Measurements from ENCODE around the gene KIF5C.

Gene KIF5C

DNA sequence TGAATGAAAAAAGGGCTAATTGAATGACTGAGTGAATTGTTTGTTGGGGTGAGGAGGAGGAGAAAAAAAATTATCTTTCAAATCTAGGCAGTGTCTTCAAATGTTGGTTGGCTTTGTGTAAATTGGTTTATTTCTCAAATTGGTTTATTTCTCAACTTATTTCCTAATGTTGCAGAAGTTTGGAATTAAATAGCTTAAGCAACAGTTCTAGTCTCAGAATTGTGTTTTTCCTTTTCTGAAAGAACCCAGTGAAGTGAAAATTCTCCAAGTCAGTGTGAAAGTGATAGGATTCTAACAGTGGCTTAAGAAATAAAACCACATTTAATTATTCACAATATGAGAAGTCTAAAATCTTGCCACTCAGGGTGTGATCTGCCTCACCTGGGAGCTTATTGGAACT, 108.9 kb downstream of the KIF5C start:
- in situ Hi-C loops (cut with MboI; ENCODE audit: low sequenced_read_pairs) = loop anchor here (25.0 kb wide), 1 partner anchor 1047 kb away; no protein-coding TSS in a partner anchor

DNA sequence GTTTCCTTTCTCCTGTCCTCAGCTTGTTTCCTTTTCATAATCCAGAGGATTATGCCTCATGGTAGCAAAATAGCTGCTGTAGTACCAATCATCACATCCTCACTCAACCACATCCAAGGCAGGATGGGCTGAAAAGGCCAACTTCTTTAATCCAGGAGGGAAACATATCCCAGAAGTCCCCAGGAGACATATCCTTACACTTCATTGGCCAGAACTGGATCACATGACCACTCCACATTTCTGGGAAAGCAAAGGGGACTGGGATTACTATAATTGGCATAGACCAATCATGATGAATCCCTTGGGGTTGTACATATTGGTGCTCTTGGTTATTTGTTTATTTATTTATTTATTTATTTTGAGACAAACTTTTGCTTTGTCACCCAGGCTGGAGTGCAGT, 109.4 kb downstream of the KIF5C start:
- in situ Hi-C loops (cut with MboI; ENCODE audit: low sequenced_read_pairs) = loop anchor here (25.0 kb wide), 1 partner anchor 1047 kb away; no protein-coding TSS in a partner anchor

DNA sequence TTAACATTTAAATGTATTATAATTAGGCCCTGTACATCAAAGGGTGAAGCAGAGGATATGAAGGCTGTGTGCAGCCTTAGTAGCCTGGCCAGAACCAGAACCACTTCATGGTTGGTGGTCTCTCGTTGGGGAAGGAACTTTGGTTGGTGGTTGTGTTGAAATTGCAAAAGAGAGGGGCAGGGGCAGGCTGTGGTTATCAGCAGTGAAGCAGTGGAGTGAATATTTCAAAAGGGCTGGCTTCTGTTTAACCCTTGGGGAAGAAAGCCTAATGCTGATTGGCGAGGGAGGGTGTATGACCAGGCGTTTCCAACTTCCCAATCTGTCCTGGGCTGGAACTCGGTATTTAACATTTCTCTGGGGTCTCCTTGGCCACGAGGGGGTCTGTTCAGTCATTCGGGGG, 112.3 kb downstream of the KIF5C start:
- in situ Hi-C loops (cut with MboI; ENCODE audit: low sequenced_read_pairs) = loop anchor here (25.0 kb wide), 1 partner anchor 1050 kb away; no protein-coding TSS in a partner anchor

DNA sequence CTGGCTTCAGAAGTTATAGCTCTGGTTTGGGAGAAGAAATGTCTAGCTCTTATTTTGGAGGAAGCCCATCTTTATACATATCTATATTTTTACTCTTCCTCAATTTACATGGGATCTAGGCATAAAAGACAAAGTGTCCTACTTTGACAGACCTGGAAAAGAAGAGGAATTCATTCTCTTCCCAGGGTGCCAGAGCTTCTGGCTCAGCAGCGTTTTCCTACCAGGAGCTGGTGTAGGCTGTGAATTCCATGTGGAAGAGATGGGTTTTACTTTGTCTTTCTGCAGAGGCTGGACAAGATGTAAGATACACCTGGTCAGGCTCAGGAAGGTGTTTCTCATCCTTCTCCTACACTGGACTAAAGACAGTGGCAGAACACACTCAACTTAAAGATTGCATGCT, 113.3 kb downstream of the KIF5C start:
- in situ Hi-C loops (cut with MboI; ENCODE audit: low sequenced_read_pairs) = loop anchor here (25.0 kb wide), 1 partner anchor 1051 kb away; no protein-coding TSS in a partner anchor

DNA sequence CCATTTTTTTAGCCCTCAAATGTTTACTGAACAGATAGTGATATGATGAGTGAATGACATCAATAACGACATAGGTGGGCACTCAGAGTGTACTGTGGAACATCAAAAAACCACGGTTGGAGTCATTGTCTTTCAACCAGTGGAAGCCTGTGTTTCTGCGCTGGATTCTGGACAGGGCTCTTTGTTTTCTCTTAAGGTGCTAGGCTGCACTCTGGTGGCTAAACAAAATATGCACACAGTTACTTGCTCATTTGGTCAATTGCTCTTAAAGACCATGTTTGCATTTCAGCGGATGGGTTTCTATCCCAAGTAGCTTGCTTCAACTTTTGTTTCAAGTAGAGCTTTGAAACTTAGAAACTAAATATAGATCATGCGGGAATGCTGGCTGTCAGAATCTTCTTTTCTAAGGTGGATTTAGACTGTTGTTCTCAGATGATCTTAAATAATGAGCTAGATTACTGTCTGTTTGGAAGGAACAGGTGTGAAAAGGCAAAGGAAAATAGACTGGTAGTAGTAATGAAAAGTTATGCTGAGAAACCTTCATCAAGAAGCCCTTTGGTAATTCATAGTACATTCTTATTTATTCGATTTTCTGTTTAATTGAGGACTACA, 115.0 kb downstream of the KIF5C start:
- in situ Hi-C loops (cut with MboI; ENCODE audit: low sequenced_read_pairs) = loop anchor here (25.0 kb wide), 1 partner anchor 1053 kb away; no protein-coding TSS in a partner anchor

DNA sequence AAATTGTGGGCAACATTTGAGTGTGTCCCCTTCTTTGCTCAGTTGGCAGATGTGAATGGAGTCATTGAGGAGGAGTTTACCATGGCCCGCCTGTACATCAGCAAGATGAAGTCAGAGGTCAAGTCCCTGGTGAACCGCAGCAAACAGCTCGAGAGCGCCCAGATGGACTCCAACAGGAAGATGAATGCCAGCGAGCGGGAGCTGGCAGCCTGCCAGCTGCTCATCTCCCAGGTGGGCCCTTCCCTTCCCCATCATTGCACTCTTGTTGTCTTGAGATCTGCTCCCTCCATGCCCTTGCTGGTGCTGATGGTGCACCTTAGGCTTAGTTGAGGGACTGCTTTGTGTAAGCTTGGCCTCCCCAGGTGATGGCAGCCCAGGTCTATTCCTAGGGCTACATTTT, 115.9 kb downstream of the KIF5C start:
- in situ Hi-C loops (cut with MboI; ENCODE audit: low sequenced_read_pairs) = loop anchor here (25.0 kb wide), 1 partner anchor 1054 kb away; no protein-coding TSS in a partner anchor

DNA sequence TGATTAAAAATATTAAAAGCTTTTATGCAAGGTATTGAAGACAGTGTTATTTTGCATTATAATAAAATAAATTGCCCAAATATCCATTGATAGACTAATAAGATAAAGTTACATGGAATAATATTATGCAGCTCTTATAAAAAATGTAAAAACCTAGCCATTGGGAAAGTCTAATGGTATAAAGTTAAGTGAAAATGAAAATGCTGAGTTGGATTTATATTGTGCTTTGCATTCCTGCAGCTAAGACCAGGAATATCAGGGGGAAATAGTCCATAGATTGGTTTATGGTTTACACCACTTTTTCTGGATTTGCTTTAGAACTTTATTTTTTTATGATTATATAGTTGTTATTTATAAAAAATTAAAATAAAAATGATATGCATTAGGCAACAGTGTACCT, 117.4 kb downstream of the KIF5C start:
- in situ Hi-C loops (cut with MboI; ENCODE audit: low sequenced_read_pairs) = loop anchor here (25.0 kb wide), 1 partner anchor 1055 kb away; no protein-coding TSS in a partner anchor

DNA sequence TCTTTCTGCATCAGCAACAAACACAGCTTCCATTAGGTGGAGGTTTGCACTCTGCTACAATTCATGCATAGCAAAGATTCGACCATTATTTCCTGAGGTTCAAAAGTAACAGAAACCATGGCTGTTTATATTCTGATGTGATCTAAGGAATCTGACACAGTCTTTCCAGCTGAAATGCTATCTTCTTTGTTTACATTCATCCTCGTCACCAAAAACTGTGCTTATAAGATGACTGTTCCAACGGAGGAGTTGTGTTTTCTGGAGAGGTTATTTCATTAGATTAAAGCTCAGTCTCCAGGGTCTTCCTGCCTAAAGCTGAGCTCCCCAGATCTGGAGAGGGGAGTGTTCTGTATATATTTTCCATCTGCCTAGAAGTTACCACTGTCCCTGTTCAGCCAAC, 118.3 kb downstream of the KIF5C start:
- in situ Hi-C loops (cut with MboI; ENCODE audit: low sequenced_read_pairs) = loop anchor here (25.0 kb wide), 1 partner anchor 1056 kb away; no protein-coding TSS in a partner anchor

DNA sequence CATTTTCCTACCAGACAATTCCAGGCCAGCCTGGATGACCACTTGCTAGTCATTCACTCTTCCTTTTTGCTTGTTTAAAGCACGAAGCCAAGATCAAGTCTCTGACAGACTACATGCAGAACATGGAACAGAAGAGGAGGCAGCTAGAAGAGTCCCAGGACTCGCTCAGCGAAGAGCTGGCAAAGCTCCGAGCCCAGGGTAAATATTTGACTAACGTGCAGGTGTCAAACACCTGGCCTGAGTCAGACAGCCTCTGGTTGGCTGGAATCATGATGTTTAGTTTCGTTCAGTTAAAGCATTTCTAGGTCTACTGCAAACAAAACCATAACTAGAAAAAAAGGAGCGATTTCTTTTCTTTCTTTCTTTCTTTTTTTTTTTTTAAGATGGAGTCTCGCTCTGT, 119.3 kb downstream of the KIF5C start:
- in situ Hi-C loops (cut with MboI; ENCODE audit: low sequenced_read_pairs) = loop anchor here (25.0 kb wide), 1 partner anchor 1057 kb away; no protein-coding TSS in a partner anchor

DNA sequence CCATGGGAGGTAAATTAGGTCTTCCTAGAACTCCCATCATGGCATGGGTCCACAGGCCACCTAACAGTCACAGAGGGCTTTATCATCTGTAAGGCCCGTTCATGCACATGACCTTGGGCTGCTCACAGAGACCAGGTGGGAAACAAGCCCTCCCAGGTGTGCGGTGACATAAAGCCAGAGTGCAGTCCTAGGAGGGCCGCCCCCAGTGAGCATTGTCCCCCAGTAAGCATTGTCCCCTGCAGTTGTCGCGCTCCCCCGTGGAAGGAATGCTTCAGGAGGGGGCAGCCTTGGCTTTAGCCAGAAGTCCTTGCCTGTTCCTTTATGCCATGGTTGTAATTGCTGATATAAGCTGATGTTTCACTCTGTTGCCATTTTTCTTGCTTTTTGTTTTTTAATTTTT, 121.8 kb downstream of the KIF5C start:
- in situ Hi-C loops (cut with MboI; ENCODE audit: low sequenced_read_pairs) = loop anchor here (25.0 kb wide), 1 partner anchor 1060 kb away; no protein-coding TSS in a partner anchor

DNA sequence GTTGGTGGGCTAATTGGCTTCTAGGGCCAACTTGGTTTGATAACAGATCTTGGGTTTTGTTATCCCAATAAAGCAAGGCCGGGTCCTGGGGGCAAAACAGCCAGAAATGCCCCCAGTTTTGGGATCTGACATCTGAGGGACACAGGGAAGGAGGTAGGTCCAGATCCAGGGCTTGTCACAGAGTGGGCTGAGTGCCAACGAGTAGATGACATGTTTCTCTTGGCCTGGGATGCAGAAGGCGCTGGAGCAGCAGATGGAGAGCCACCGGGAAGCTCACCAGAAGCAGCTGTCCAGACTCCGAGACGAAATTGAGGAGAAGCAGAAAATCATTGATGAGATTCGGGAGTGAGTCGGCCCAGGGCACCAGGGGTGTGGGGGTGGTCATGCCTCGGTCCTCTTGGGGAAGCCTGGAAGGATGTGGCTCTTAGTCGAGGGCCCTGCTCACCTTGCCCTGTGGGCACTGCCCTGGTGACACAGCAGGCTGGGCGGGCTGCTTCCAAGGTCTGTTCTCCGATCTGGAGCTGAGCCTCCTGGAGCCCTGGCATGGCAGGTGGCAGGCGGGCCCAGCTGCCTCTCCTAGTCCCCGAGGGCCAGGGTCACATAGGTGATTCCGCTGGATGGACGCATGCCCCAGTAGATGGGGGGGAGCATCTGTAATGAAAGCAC, 123.3 kb downstream of the KIF5C start:
- in situ Hi-C loops (cut with MboI; ENCODE audit: low sequenced_read_pairs) = loop anchor here (25.0 kb wide), 1 partner anchor 1061 kb away; no protein-coding TSS in a partner anchor

DNA sequence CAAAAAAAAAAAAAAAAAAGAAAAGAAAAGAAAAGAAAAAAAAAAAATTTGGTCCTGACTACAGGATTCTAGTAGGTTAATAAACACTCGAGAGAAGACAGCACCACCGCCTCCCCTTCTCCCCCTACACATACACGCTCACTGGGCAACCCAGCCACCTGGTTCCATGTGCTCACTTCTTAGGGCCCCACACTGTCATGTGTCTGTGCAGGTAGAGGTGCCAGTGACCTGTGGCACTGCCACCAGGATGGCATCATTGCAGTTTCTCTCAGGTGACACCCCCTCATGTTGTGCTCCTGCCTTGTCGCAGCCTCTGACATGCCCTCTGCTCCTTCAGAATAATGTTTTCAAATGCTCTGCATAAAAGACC, 123.8 kb downstream of the KIF5C start:
- in situ Hi-C loops (cut with MboI; ENCODE audit: low sequenced_read_pairs) = loop anchor here (25.0 kb wide), 1 partner anchor 1062 kb away; no protein-coding TSS in a partner anchor

DNA sequence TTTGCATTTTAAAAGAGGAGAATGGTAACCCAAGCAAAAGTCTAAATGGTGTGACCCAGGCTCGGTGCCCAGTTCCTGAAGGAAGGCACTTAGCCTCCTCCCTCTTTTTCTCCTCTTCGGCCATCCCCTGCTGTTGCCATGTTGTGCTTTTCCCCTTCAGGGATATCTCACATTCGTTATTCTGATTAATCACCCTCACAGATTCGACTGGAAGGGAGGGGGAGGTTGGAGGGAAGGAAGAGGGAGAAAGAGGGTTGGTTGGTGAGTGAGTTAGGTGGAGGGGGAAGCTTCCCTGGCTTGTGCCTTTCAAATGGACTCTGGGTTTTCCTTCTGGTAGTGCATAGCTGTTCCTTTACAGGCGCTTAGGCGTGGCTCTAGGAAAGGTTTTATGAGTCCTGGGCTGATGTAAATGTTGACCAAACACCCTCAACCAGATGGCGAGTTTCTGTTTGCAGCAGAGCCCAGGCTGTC, 124.5 kb downstream of the KIF5C start:
- in situ Hi-C loops (cut with MboI; ENCODE audit: low sequenced_read_pairs) = loop anchor here (25.0 kb wide), 1 partner anchor 1062 kb away; no protein-coding TSS in a partner anchor

DNA sequence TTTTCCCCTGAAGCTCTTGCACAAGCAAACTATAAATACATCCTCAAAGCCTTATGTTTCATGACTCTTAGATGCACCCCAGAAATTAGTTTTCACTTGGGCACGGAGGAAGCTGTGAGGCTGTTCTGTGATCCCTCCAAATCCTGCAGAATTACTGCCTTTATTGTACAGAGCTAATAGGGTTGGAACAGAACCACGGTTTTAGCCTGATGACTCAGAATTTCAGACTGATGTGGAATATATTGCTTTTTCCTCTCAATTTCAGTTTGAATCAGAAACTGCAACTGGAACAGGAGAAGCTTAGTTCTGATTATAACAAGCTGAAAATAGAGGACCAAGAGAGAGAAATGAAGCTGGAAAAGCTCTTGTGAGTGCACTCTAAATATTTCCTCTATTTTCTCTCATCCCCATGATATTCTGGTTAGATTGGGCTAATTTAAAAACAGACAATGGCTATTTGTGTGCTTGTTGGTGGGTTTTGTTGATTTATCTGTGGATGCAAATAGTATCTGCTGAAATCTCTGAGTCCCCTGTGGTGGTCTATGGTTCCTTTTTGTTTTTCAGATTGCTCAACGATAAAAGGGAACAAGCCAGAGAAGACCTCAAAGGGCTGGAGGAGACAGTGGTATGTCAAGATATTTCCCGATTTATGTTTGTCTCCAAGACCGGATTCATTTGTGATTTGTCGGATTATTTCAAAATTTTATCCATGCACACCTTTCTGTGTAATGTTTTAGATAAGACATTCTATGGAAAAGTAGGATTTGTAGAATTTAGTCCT, 125.3 kb downstream of the KIF5C start:
- in situ Hi-C loops (cut with MboI; ENCODE audit: low sequenced_read_pairs) = loop anchor here (25.0 kb wide), 1 partner anchor 312 kb away; no protein-coding TSS in a partner anchor

DNA sequence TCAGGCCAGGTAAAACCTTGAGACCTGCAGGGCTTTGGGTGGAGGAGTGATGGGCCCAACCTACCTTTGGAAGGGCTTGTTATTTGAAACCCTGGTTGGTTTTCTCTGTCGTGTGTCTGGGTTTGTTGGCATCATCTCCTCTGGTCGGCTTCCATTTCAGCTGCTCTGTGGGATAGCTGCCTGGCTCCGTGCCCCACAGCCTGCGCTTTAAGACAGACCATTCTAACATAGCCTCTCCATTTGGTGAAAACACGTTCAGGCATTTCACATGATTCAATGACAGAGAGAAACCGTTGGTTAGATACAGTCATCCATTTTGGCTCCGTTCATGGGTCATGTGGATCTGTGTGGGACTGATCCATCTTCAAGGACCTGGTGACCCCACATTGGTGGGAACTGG, 126.5 kb downstream of the KIF5C start:
- in situ Hi-C loops (cut with MboI; ENCODE audit: low sequenced_read_pairs) = loop anchor here (25.0 kb wide), 1 partner anchor 311 kb away; no protein-coding TSS in a partner anchor

DNA sequence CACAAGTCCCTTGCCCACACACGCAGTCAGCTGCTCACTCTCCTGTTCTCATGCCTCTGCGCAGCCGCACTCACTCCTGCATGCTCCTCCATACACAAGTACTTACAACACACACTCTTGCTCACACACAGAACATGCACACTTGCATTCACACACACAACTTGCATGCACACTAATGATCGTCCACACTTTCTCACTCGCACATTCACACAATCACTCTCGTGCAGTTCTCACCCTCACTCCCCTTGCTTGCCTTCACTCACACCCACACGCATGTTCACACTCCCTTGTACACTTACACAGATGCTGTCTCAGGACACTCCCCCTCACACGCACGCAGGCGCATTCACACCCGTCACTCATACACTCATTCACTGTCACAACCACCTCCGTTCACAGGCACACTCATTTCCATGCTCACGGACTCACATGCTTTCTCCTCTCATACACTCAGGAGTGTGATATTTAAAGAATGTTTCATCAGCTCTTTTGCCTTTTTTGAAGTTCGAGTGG, 127.4 kb downstream of the KIF5C start:
- in situ Hi-C loops (cut with MboI; ENCODE audit: low sequenced_read_pairs) = loop anchor here (25.0 kb wide), 1 partner anchor 310 kb away; no protein-coding TSS in a partner anchor

DNA sequence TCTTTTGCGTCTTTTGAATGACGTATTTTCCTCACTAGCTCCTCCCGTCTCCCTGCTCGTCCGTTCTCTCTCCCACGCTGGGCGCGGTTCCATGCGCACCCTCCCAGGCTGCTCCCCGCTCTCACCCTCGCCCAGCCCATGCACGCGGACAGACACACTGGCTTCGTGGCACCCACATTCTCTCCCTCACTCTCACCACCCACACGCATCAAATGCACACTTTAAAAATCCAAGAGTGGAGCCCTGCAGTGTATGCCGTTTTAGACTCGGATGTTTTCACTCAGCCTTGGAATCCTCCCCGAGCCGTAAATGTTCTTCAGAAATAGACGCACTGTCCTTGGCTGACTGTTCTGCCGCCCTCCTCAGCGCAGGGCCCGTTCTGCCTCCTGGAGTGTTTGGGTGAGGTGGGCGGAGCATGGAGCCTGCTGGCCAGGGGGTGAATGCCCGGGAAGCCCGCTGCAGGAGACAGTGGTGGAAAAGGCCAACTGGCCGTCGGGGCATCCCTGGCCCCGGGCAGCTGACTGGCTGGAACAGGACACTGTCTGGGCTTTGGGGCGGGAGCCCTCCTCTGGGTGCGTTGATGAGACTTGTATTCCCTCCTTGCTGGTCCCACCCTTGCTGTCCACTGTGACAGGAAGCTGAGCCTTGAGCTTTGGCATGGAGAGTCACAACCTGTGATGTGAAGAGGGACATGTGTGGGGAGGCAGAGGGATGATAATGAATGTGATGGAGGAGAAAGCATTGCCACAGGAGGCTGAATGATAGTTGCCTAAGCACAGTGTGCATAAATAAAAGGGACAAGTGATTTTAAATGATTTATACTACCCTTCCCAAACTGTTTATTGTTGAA, 128.1 kb downstream of the KIF5C start:
- in situ Hi-C loops (cut with MboI; ENCODE audit: low sequenced_read_pairs) = loop anchor here (25.0 kb wide), 1 partner anchor 309 kb away; no protein-coding TSS in a partner anchor

DNA sequence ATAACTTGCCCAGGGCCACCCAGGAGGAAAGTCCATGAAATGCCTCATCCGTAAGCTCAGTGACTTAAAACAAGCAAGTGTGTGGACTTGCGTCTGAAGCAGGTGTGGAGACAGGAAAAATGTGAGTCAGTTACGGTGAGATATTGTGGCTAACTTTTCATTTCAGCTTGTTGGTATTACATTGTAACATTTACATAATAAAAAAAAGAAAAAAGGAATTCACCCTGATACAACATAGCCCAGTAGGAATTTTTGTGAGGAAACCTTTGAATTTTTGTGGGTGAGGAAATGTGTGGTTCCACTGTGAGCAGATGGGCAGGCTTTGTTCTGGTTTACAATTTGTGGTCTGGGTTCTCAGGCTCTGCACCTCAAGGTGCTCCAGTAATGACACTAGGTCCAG, 129.8 kb downstream of the KIF5C start:
- in situ Hi-C loops (cut with MboI; ENCODE audit: low sequenced_read_pairs) = loop anchor here (25.0 kb wide), 1 partner anchor 307 kb away; no protein-coding TSS in a partner anchor

DNA sequence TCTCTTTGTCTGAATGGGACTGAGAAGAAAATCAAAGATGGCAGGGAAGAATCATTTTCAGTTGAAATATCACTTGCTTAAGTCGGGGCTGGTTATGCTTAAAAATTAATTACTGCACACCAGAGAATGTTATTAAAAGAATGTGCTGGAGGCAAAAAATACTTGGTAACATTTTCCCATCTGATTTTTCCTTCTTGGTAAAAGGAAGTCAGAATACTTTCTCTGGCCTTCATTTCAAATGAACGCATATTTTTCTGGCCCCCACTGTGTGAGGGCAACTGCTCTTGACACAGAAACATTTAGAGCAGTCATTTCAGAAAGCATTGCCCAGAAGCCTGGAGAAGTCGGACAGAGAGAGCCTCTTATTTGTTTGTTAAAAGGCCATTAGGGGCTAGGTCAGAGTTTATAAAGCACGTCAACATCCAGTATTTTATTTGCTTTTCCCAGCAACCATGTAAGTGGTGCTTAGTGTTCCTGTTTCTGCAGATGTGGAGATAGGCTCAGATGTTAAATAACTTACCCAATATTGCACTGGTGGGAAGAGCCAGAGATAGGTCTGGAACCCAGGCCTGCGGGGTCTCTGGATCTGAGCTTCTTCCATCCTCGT, 130.5 kb downstream of the KIF5C start:
- in situ Hi-C loops (cut with MboI; ENCODE audit: low sequenced_read_pairs) = loop anchor here (25.0 kb wide), 1 partner anchor 307 kb away; no protein-coding TSS in a partner anchor

All from HL-60/S4 treated with phorbol 12-myristate 13-acetate at 8.2 ng/mL for 4 days and 3 days (cell line).